ENCODE measurements around the gene PSMG3.

PSMG3 gene

DNA sequence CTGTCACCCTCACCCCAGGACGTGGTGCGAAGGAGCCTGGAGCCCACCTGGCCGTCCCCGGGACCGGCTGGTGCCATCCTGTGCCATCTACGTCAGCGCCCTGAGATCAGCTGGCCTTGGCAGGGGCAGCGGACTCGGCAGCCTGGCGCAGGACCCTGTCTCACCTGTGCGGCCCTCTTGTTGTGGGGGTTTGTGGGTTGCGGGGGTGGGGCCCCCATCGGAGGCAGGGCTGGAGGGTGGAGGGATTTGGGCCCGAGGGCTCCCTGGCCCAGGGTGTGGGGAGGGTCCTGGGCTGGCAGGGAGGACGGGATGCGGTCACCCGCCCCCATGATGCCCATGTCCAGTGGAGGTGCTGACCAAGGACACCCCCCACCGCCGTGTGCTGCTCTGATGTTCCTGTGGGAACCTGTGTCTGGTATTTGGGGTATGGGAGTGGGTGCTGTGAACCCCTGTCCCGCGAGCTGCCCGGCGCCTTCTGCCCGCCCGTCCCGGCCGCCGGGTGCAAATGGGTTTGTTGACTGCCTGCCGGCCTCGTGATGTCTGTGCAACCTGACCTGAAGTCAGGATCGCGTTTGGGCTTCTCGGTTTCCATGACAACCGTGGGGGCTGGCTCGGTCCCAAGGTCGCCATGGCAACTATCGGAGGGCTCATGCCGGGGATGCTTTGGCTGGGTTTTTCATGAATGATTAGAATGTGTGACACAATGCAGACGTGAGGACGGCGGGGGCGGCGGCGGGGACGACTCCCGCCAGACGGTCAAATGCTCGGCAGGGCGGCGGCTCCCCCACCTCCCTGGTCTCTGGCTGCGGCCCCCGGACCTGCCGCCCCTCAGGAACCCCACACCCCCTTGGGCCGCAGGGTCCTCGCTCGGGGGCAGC is 32.1 kb downstream of the PSMG3 start:
- Histone ChIP-seq H3K4me3 (peak overlapping the region; percentile 56; the same call in 1 of the 2 replicates), H3K9me3 (ENCODE audit: low read depth, low read length) (no peaks in the 10 kb centered on the region), H3K27ac (peak overlapping the region; percentile 71; the same call in 1 of the 2 replicates), H3K9ac (ENCODE audit: insufficient read length) (peak overlapping the region; percentile 35), H3K36me3 (ENCODE audit: insufficient read depth, low read length) (no peaks in the 10 kb centered on the region; the same call in 1 of the 2 replicates)
- no peak for TF ChIP-seq FOXP2 (optimal IDR thresholded peaks at IDR 0.05; ENCODE audit: control extremely low read depth, extremely low read length, insufficient read depth)
- no peak for TF ChIP-seq EZH2 (IDR thresholded peaks at IDR 0.05)
- TF ChIP-seq POLR2AphosphoS5 (IDR thresholded peaks at IDR 0.05; ENCODE audit: borderline replicate concordance, low read depth, low read length), result no peak
- no peak for DNase-seq (ENCODE audit: low read depth, low spot score)

DNA sequence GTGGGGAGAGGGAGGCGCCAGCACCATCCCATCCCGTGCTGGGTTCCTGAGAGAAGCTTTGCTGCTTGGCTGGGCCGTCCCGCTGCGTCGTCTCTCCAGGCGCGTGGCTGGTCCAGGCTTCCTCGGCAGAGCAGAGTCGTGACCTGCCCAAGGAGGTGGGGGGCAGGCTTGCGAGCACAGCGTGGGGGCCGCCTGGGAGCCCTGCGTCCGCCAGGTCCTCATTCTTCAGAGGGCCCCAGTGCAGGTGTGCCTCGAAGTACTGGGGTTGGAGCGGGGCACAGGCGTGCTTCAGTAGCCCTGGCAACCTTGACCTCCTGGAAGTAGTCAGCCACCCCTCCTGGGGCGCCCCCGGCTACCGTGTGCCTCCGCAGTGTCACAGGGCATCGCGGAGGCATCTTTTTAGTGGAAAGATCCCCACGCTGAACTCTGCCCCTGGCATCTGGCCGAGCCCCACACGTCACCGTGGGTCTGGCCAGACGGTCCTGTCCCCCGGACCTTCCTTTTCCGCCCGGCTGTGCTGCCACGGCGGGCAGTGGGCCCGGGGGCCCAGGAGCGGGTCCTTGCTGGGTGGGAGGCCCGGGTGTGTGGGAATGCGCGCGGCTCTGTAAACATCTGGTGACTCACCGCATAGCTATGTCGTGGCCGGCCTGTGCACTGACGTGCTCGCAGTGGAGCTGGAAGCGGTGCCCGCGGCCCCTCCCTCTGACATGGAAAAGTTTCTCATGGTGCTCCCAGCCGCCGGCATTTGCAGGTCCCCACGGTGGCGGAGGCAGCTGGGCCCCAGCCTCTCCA is 32.9 kb downstream of the PSMG3 start:
- TF ChIP-seq FOXP2 (optimal IDR thresholded peaks at IDR 0.05; ENCODE audit: control extremely low read depth, extremely low read length, insufficient read depth), result peak; percentile 45
- no peak for TF ChIP-seq POLR2AphosphoS5 (IDR thresholded peaks at IDR 0.05; ENCODE audit: borderline replicate concordance, low read depth, low read length)
- TF ChIP-seq EZH2 (IDR thresholded peaks at IDR 0.05), result no peak
- peak overlapping the region; percentile 35 for H3K9ac ChIP-seq (ENCODE audit: insufficient read length)
- peak overlapping the region; percentile 56; the same call in 1 of the 2 replicates for H3K4me3 ChIP-seq
- H3K9me3 ChIP-seq (ENCODE audit: low read depth, low read length), result no peaks in the 10 kb centered on the region
- peak; percentile 30 for DNase-seq (ENCODE audit: low read depth, low spot score)
- no peaks in the 10 kb centered on the region; the same call in 1 of the 2 replicates for H3K36me3 ChIP-seq (ENCODE audit: insufficient read depth, low read length)
- peak overlapping the region; percentile 71; the same call in 1 of the 2 replicates for H3K27ac ChIP-seq

DNA sequence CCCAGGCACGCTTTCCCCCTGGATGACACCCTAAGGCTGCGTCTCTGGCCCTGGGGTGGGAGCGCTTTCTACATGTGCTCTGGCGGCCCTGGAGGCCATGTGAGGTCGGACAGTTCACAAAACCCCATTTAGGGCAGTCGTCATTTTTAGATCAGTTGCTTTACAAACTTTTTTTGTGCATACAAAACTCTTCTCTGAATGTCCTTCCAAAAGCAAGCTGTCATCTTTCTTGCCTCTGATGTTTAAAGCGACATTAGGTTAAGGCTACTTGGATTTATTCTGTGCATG is 33.4 kb downstream of the PSMG3 start:
- H3K27ac ChIP-seq, result no peak overlapping the region
- no peaks in the 10 kb centered on the region; the same call in 1 of the 2 replicates for H3K36me3 ChIP-seq (ENCODE audit: insufficient read depth, low read length)
- H3K4me3 ChIP-seq, result no peak overlapping the region
- H3K9ac ChIP-seq (ENCODE audit: insufficient read length), result no peak overlapping the region
- no peak for DNase-seq (ENCODE audit: low read depth, low spot score)
- TF ChIP-seq POLR2AphosphoS5 (IDR thresholded peaks at IDR 0.05; ENCODE audit: borderline replicate concordance, low read depth, low read length) (no peak), EZH2 (IDR thresholded peaks at IDR 0.05) (no peak), FOXP2 (optimal IDR thresholded peaks at IDR 0.05; ENCODE audit: control extremely low read depth, extremely low read length, insufficient read depth) (no peak)
- no peaks in the 10 kb centered on the region for H3K9me3 ChIP-seq (ENCODE audit: low read depth, low read length)

DNA sequence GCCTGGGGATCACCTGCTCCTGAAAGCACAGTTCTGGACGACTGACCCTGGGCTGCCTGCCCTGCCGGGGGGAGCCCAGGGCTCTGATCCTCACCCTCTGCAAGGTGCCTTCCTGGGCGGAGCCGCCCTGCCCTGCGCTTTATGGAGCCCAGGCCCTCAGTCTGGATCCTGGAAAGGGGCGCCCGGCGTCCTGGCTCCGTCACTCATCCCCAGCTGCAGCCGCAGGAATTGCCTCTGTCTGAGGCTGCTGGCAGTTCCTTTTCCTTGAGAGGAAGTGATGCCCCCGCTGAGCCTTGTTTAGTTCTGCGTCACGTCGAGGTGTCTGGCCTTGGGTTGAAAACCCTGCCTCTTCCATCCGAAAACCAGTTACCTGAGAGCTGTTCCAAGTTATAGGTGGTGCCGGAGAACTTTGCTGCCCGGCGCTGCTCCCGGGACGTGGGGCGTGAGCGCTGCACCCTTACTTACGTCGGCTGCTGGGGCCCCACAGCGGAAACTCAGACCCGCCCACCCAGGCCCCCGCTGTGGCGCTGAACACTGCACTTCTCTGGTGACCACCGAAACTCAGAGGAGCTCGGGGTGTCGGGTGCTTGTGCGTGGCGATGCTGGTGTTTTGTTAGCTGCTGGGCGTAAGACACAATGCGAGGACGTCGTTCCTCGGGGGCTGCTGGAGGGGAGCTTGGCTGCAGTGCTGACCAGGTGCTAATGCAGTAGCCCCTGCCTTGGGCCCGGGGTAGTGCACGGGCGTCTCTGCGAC is 34.0 kb downstream of the PSMG3 start:
- Histone ChIP-seq H3K4me3 (no peak overlapping the region), H3K9me3 (ENCODE audit: low read depth, low read length) (no peaks in the 10 kb centered on the region), H3K9ac (ENCODE audit: insufficient read length) (no peak overlapping the region), H3K27ac (no peak overlapping the region), H3K36me3 (ENCODE audit: insufficient read depth, low read length) (no peaks in the 10 kb centered on the region; the same call in 1 of the 2 replicates)
- no peak for DNase-seq (ENCODE audit: low read depth, low spot score)
- TF ChIP-seq EZH2 (IDR thresholded peaks at IDR 0.05), result no peak
- TF ChIP-seq POLR2AphosphoS5 (IDR thresholded peaks at IDR 0.05; ENCODE audit: borderline replicate concordance, low read depth, low read length), result no peak
- no peak for TF ChIP-seq FOXP2 (optimal IDR thresholded peaks at IDR 0.05; ENCODE audit: control extremely low read depth, extremely low read length, insufficient read depth)

DNA sequence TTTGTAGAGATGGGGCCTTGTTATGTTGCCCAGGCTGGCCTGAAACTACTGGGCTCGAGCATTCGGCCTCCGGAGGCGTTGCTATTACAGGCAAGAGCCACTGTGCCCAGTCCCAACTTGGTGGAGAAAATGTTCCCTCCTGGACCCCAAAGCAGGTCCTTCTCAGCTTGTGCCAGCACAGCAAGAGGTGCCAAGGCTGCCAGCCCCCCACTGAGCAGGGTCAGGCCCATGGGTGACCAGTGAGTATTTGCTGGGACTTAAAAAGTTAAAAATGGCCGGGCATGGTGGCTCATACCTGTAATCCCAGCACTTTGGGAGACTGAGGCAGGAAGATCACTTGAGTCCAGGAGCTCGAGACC is 34.8 kb downstream of the PSMG3 start:
- Histone ChIP-seq H3K4me3 (no peak overlapping the region), H3K27ac (no peak overlapping the region), H3K36me3 (ENCODE audit: insufficient read depth, low read length) (no peaks in the 10 kb centered on the region; the same call in 1 of the 2 replicates)

DNA sequence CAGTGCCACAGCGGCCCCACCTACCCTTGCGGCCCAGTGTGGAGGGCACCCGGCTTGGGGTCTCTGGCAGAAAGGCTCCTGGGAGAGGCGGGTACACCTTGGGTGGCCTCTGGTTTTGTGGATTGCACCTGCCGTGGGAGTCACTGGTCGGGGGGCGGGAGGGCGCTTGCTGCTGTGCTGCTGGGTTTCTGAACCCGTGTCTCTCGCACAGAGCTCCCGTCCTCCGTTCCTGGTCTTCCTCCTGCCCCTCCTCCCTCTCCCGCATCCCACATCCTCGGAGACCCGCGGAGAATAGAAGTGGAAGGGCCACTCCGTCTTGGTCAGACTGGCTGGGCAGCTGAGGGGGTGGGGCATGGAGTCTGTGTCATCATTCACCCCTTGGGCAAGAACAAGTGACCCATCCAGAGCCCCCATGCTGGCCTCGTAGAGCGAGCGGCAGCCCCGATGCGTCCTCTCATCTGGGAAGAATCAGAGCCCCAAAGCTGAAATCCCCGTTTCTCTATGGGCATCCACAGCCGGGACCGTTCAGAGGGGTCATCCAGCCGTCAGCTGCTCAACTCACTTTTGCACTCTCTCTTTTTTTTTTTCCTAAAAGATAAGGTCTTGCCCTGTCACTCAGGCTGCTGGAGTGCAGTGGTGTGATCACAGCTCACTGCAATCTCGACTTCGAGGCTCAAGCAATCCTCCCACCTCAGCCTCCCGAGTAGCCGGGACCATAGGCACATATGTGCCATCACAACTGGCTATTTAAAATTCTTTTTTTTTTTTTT is 35.3 kb downstream of the PSMG3 start:
- Histone ChIP-seq H3K9ac (ENCODE audit: insufficient read length) (no peak overlapping the region), H3K4me3 (no peak overlapping the region), H3K27ac (no peak overlapping the region), H3K9me3 (ENCODE audit: low read depth, low read length) (no peaks in the 10 kb centered on the region), H3K36me3 (ENCODE audit: insufficient read depth, low read length) (no peaks in the 10 kb centered on the region; the same call in 1 of the 2 replicates)
- DNase-seq (ENCODE audit: low read depth, low spot score), result no peak
- TF ChIP-seq FOXP2 (optimal IDR thresholded peaks at IDR 0.05; ENCODE audit: control extremely low read depth, extremely low read length, insufficient read depth) (no peak), POLR2AphosphoS5 (IDR thresholded peaks at IDR 0.05; ENCODE audit: borderline replicate concordance, low read depth, low read length) (no peak), EZH2 (IDR thresholded peaks at IDR 0.05) (no peak)

More for the DNA sequence above, 34.8 kb downstream of the PSMG3 start:
- no peaks in the 10 kb centered on the region for H3K9me3 ChIP-seq (ENCODE audit: low read depth, low read length)
- no peak for TF ChIP-seq FOXP2 (optimal IDR thresholded peaks at IDR 0.05; ENCODE audit: control extremely low read depth, extremely low read length, insufficient read depth)
- TF ChIP-seq EZH2 (IDR thresholded peaks at IDR 0.05), result no peak
- no peak for TF ChIP-seq POLR2AphosphoS5 (IDR thresholded peaks at IDR 0.05; ENCODE audit: borderline replicate concordance, low read depth, low read length)
- no peak for DNase-seq (ENCODE audit: low read depth, low spot score)
- H3K9ac ChIP-seq (ENCODE audit: insufficient read length), result no peak overlapping the region

DNA sequence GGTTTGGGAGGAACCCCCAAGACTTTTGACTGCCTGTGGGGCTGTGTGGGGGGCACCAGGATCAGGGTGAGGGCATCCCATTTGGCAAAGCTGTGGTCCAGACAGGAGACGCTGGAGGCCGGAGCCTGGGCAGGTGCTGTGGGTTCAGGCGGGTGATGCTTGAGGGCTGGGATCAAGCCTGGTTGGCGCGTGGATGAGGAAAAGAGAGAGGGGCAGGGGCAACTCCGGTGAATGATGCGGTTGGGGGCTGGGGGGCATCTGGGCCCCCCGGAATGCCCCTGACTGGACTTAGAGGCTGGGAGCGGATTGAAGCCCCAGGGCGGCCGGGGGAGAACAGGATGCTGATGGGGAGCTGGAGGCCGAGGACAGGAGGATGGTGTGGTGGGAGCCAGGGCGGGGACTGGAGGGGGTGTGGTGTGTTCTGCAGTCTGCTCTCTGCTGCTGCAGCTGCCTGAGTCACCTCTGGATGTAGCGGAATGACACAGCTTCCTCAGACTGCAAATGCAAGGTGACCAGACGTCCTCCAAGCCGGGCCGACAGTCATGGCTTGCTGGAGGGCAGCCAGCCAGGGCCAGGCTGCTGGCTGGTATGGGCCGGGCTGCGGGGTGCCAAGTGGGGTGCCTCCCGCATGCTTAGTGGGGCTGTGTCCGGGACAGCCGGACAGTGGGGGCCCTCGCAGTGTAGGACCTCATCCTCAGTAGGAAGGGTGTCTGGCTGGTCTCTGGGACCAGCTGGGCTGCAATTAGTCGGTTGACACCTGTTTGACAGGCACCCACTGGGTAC is 36.1 kb downstream of the PSMG3 start:
- no peak for DNase-seq (ENCODE audit: low read depth, low spot score)
- H3K9me3 ChIP-seq (ENCODE audit: low read depth, low read length), result no peaks in the 10 kb centered on the region
- TF ChIP-seq EZH2 (IDR thresholded peaks at IDR 0.05) (no peak), POLR2AphosphoS5 (IDR thresholded peaks at IDR 0.05; ENCODE audit: borderline replicate concordance, low read depth, low read length) (no peak)
- H3K4me3 ChIP-seq, result no peak overlapping the region
- H3K9ac ChIP-seq (ENCODE audit: insufficient read length), result no peak overlapping the region
- H3K36me3 ChIP-seq (ENCODE audit: insufficient read depth, low read length), result no peaks in the 10 kb centered on the region
- no peak overlapping the region for H3K27ac ChIP-seq

All from SK-N-MC (cell line).